Hepatocyte (in vitro differentiated cells): ENCODE measurements around the gene FAM171A2.

Experiments used
- EZH2phosphoT487 ChIP-seq: fragments of 200-600 bp; sonication (generic); IDR thresholded peaks from one replicate; pipeline ENCODE4 v1.6.1; 2018; ENCODE audit warnings: antibody characterized with exemption, mild to moderate bottlenecking, low read depth, moderate library complexity; ENCODE audit not compliant: unreplicated experiment, severe bottlenecking
- TF ChIP-seq, protein P1 (sequence below): fragments of 200-600 bp; sonication (generic); IDR thresholded peaks from 2 replicates; pipeline ENCODE4 v1.5.1; 2016; ENCODE audit warnings: antibody characterized with exemption, mild to moderate bottlenecking; ENCODE audit not compliant: poor library complexity

DNA sequence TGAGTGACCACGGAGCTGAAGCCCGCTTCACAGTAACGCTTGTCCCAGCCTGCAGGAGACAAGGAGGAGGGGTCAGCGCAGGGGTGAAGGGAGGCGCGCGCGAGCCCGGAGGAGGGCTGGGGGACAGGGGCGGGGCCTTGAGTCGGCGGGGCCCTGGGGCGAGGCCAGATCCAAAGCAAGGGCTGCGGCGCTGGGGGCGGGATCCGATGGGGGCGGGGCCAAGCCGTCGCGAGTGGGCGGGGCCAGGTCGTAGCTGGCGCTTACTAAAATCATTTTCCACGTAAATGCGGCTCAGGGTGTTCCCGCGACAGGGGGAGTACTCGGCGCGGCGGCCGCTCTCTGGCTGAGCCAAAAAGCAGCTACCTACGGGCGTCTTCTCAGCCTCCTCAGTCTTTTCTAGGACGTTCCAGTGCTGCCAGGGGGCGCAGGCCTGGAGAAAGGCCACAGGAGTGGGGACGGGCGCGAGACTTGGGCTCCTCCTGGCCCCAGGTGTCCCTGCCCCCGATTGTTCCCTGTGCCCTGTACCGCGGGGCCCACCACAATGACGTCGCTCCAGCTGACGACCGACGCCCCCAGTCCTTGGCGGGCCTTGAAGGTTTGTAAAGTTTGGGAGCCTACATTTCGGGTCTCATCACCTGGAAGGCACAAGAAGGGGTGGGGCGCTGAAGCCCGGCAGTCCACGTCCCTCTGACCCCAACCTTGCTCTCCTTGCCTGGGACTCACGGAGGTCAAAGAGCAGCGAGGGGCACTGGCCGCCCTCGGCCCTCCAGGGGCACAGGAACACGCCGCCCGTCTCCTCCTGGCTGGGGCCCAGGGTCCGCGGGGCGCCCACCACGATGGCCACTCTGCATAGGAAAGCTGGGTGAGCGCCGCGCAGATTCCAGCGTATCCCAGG is 21.9 kb upstream of the FAM171A2 start:
- TF ChIP-seq EZH2phosphoT487, result no peak
- TF ChIP-seq, protein P1, sequence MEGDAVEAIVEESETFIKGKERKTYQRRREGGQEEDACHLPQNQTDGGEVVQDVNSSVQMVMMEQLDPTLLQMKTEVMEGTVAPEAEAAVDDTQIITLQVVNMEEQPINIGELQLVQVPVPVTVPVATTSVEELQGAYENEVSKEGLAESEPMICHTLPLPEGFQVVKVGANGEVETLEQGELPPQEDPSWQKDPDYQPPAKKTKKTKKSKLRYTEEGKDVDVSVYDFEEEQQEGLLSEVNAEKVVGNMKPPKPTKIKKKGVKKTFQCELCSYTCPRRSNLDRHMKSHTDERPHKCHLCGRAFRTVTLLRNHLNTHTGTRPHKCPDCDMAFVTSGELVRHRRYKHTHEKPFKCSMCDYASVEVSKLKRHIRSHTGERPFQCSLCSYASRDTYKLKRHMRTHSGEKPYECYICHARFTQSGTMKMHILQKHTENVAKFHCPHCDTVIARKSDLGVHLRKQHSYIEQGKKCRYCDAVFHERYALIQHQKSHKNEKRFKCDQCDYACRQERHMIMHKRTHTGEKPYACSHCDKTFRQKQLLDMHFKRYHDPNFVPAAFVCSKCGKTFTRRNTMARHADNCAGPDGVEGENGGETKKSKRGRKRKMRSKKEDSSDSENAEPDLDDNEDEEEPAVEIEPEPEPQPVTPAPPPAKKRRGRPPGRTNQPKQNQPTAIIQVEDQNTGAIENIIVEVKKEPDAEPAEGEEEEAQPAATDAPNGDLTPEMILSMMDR, result peak; percentile 25
